GM12892 (cell line): ENCODE data around the gene LGMN.

Experiments
- POLR2A ChIP-seq: IDR thresholded peaks from 2 replicates; pipeline ENCODE4 v1.6.1; 2011; ENCODE audit warnings: low read depth, low read length, control low read depth
- POLR2AphosphoS5 ChIP-seq: IDR thresholded peaks from 2 replicates; pipeline ENCODE4 v1.6.1; 2011; ENCODE audit warnings: low read depth, low read length, control low read depth
- TAF1 ChIP-seq: IDR thresholded peaks from 2 replicates; pipeline ENCODE4 v1.6.1; 2011; ENCODE audit warnings: low read depth, mild to moderate bottlenecking, control low read depth, low read length, borderline replicate concordance

- TF ChIP-seq POLR2AphosphoS5, result no peak
- no peak for TF ChIP-seq POLR2A
- no peak for TF ChIP-seq TAF1
These were observed 92.8 kb downstream of the LGMN start for GRCh38 chr14:92655419-92656201.
